GM21515 (cell line): Measurements from ENCODE around the gene ATRNL1.
"Not testable (repeated sequence)": the region's sequence is repeated elsewhere in the genome, so short reads cannot be mapped to it uniquely, and the experiment has no call there.

ENCODE experiments used
- ATAC-seq: cut with Tn5 transposase; IDR thresholded peaks from one replicate; pipeline ENCODE4 v1.9.1; 2021; ENCODE audit not compliant: unreplicated experiment

The ATRNL1 gene

DNA sequence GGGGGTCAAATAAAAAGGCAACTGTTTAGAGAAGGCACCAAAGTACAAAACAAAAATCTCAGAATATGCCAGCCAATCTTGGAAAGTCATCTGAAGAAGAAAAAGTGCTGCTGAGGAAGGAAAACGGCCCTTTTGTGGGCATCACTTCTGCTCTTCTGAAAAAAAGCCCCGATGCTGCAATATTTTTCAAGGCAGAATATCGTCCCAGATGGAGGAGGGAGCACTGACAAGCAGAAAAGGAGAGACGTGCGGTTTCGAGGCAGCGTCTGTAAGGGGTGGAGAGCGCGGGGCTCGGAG lies 959 bp upstream of the ATRNL1 start:
- peak; percentile 21 for ATAC-seq

DNA sequence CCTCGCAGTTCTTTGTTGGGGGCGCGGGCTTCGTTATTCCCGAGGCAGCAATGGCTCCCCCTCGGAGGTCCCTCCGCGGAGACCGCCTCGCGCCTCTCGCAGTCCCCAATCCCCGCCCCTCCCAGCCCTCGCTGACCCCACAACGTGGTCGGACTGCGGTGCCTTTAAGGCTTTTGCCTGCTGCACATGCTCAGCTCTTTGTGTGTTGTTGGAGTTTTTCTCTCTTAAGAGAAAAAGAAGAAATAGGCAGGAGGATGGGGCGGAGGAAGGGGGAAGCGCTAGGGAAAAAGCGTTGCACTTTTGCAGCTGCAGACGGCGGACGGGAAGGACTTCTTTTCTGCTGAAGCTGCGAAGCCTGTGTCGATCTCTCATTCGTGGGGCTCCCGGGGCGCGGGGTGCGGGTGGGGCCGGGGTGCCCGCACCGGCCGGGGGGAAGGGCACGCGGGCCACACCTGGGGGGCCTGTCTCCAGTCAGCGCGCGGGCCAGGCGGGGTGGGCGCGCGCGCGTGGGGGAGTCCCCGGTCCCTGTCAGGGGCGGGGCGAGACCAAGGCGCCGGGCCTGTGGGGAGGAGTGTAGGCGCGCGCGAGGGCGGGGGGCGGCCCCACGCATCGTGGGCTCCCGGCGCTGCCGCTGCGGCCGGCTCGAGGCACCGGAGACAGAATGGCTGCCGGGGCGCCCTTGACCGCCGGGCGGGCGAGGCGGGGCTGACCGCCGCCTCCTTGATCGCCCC lies 445 bp upstream of the ATRNL1 start:
- peak; percentile 78 for ATAC-seq

GRCh38 chr10:115093776-115094408 lies 727 bp downstream of the ATRNL1 start:
- ATAC-seq = peak; percentile 54

- no peak for ATAC-seq
Observed at GRCh38 chr10:115094416-115095140, 1.4 kb downstream of the ATRNL1 start.

DNA sequence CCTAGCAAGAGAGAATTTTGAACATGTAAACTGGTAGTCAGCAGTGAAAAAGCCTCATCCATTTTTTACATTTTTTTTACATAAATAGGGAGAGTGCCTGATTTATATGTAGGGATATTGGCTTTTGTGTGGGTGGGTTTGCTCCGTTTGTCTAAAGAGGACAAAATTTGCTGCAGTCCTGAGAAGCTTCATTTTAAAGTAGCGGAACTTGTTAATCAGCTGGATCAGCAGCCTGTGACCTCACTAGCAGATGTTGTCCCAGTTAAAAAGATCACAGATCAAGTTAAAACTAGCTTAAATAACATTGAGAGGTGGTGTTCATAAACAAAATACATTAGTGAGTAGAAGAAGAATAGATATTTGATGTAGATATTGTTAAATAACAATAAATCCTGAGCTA lies 2.6 kb downstream of the ATRNL1 start:
- no peak for ATAC-seq

DNA sequence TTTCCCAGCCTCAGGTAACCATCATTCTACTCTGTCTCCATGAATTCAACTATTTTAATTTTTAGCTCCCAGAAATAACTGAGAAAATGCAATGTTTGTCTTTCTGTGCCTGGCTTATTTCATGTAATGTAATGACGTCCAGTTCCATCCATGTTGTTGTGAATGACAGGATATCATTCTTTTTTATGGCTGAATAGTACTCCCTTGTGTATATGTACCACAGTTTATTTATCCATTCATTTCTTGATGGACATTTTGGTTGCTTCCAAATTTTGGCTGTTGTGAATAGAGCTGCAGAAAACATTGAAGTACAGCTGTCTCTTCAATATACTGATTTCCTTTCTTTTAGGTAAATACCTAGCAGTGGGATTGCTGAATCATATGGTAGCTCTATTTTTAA lies 10.5 kb downstream of the ATRNL1 start:
- ATAC-seq = no peak

DNA sequence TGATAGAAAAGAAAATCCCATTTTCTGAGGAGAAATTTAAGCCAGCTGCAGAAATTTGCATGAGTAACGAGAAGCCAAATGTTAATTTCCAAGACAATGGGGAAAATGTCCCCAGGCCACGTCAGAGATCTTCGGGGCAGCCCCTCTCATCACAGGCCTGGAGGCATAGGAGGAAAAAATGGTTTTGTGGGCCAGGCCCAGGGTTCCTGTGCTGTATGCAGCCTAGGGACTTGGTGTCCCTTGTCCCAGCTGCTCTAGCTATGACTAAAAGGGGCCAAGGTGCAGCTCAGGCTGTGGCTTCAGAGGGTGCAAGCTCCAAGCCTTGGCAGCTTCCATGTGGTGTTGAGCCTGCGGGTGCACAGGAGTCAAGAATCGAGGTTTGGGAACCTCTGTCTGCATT lies 12.2 kb downstream of the ATRNL1 start:
- not testable (repeated sequence) for ATAC-seq

- ATAC-seq = no peak
Observed at GRCh38 chr10:115107830-115108229, 14.7 kb downstream of the ATRNL1 start.

DNA sequence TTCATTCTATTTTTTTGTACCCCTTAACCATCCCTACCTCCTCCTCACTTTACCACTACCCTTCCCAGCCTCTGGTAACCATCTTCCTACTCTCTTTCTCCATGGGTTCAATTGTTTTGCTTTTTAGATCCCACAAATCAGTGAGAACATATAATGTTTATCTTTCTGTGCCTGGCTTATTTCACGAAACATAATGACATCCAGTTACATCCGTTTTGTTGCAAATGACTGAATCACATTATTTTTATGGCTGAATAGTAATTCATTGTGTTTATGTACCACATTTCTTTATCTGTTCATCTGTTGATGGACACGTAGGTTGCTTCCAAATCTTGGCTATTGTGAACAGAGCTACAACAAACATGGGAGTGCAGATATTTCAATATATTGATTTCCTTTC lies 24.1 kb downstream of the ATRNL1 start:
- no peak for ATAC-seq

- ATAC-seq = no peak
Observed at GRCh38 chr10:115118346-115118745, 25.2 kb downstream of the ATRNL1 start.

- ATAC-seq = no peak
Observed at GRCh38 chr10:115125505-115125904, 32.3 kb downstream of the ATRNL1 start.

GRCh38 chr10:115129752-115130151 lies 36.6 kb downstream of the ATRNL1 start:
- ATAC-seq = no peak

- ATAC-seq = no peak
Observed at GRCh38 chr10:115136616-115137015, 43.5 kb downstream of the ATRNL1 start.

DNA sequence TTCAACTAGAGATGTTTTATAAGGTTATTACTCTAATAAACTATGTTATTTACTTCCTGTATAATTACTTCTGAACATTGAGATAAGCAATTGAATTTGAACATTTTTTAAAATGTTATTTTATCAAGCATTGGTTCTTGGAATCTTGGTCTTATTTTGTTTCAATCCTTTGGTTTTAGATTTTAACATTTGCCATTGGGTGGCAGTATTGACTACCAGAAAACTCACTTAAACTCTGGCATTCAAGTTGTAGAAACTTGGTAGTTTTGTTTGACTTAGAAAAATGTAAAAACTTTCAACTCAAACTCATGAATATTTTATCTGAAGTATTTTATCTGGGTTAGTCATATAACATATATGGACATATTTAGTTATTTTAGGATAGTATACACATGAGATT lies 48.1 kb downstream of the ATRNL1 start:
- ATAC-seq = no peak

- ATAC-seq = no peak
Observed at GRCh38 chr10:115157357-115157756, 64.2 kb downstream of the ATRNL1 start.

GRCh38 chr10:115163129-115163528 lies 70.0 kb downstream of the ATRNL1 start:
- no peak for ATAC-seq

GRCh38 chr10:115164220-115164619 lies 71.1 kb downstream of the ATRNL1 start:
- ATAC-seq = no peak

DNA sequence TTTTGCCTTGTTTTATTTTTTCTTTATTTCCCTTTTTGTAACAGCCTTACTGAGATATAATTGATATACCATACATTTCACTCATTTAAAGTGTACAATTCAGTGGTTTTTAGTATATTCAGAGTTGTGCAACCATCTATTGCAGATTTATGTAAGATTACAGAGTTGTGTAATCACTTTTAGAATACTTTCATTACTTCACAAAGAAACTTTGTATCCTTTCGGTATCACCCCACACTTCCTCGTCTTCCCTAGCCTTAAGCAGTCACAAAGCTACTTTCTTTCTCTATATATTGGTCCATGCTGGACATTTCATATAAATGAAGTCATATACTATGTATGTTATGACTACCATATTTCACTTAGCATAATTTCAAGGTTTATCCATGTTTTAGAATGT lies 74.6 kb downstream of the ATRNL1 start:
- no peak for ATAC-seq

DNA sequence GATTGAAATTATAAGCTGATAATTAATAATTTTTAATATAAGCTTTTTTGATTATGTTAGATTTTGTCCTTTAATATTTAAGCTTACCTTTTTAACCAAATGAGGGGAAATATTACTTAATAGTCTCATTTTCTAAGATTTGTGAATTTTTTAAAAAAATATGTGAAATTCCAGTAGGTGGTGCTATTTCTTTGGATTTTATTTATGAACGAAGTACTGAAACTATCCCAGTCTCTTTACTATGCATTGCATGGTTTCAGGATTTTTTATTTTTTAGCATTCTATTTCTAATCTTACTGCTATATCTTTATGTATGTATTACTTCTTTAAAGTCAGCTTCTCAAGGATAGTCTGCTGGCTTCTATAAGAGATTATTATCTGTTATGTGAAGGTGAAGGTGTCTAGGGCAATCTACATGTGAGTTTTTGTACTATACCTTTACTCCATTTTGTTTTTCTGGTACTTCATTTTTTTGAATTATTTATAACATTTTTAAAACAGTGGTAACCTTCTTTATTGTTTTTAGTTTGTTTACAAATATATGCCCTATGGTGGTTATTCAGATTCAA lies 78.3 kb downstream of the ATRNL1 start:
- ATAC-seq = no peak

DNA sequence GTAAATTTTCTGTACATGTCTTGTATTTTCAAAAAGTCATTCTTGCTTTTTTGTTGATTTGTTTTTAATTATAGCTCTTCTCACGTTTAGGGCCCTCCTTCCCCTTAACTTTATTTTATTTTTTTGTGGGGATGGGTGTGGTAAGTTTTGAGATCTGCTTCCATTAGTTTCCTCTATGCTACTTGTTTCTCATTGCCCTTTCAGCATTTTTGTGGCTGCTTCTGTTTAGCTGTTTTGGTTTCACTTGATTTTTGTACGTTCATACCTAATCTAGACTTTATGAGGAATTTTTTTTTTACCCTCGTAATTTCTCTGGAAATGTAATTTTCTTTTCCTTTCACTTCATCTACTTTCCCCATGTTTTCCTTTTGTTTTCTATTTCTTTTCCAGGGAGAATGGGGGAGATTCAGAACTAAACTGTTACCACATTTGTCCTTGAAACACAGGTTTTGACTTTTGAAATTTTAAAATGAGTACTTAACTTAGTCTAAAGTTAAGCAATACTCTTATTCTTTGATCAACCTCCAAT lies 80.8 kb downstream of the ATRNL1 start:
- no peak for ATAC-seq

DNA sequence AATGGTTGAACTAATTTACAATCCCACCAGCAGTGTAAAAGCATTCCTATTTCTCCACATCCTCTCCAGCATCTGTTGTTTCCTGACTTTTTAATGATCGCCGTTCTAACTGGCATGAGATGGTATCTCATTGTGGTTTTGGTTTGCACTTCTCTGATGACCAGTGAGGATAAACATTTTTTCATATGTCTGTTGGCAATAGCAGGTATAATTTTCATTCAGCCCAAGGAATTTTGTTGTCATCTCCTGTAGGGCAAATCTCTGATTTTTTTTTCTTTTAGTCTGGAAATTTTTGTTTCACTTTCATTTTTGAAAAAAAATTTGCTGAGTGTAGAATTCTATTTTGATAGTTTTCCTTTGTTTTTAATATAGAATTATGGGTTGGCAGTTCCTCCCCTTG lies 114.1 kb downstream of the ATRNL1 start:
- not testable (repeated sequence) for ATAC-seq

DNA sequence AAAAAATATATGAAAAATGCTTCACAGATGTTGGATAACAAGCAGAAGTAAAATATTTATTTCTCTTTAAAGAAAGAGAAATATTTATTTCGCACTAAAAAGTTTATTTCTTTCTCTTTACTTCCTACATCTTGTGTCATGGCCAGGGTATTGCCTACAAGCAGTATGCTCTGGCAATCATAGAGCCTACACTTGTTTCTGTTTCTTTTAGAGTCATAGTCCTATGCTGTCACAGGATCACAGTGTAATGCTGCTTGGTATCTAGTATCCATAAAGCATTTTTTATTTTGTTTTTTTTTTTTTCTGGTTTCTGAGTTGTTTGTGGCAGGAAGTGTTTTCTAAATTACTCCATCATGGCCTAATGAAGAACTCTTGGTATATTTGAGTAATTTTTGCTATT lies 116.0 kb downstream of the ATRNL1 start:
- ATAC-seq = no peak
